ENCODE data around the gene FAM25A.

GRCh38 chr10:87064651-87065050, 44.6 kb downstream of the FAM25A start:
- no peak for TF ChIP-seq CTCF (IDR thresholded peaks at IDR 0.05; ENCODE audit: poor library complexity, severe bottlenecking)
- no peak for TF ChIP-seq REST (IDR thresholded peaks at IDR 0.05; ENCODE audit: borderline replicate concordance)
- no peak for TF ChIP-seq EP300 (conservative IDR thresholded peaks at IDR 0.05; ENCODE audit: poor library complexity, severe bottlenecking)
- no peak for TF ChIP-seq RAD21 (conservative IDR thresholded peaks at IDR 0.05)
- no peak for TF ChIP-seq EZH2 (IDR thresholded peaks at IDR 0.05; ENCODE audit: borderline replicate concordance, insufficient read depth, low read length, poor library complexity, severe bottlenecking)
- TF ChIP-seq MXI1 (conservative IDR thresholded peaks at IDR 0.05; ENCODE audit: poor library complexity, severe bottlenecking): no peak
- no peak for TF ChIP-seq TAF1 (IDR thresholded peaks at IDR 0.05; ENCODE audit: low read depth)
- TF ChIP-seq POLR2AphosphoS5 (IDR thresholded peaks at IDR 0.05): no peak
